Left lung (tissue), 10 donors: ENCODE results near the gene USP48. TPM values are rescaled to one million over a fixed set of nuclear protein-coding genes. Genes with fewer than 3 reads are reported as not detected.

Source experiments
- ATAC-seq: fragments of 200-7000 bp; cut with Tn5 transposase; one replicate; pipeline ENCODE4 v1.9.1; 2020; ENCODE audit warnings: moderate library complexity
- DNase-seq, 4 donors: peaks; one replicate each; pipeline ENCODE4 v3.0.0-alpha.2; 2013 to 2020
- H3K27ac ChIP-seq, 2 donors: fragments of 200-600 bp; sonication (generic) in 1 of 2; one replicate each; pipeline versions ENCODE4 v1.5.0 to v1.8.0; 2020 to 2021
- H3K27me3 ChIP-seq, 2 donors: fragments of 200-600 bp; sonication (generic) in 1 of 2; one replicate each; pipeline versions ENCODE4 v1.5.0 to v1.8.0; 2020 to 2021
- H3K36me3 ChIP-seq, 2 donors: fragments of 200-600 bp; sonication (generic) in 1 of 2; one replicate each; pipeline versions ENCODE4 v1.5.0 to v1.8.0; 2020 to 2021
- H3K4me1 ChIP-seq, 2 donors: fragments of 200-600 bp; one replicate each; pipeline ENCODE4 v1.8.0; 2021
- H3K4me3 ChIP-seq, 2 donors: fragments of 200-600 bp; sonication (generic) in 1 of 2; one replicate each; pipeline versions ENCODE4 v1.5.0 to v1.8.0; 2020 to 2021; ENCODE audit warnings: mild to moderate bottlenecking in 1 of 2
- H3K9me3 ChIP-seq, 2 donors: fragments of 200-600 bp; sonication (generic) in 1 of 2; one replicate each; pipeline versions ENCODE4 v1.5.0 to v1.8.0; 2020 to 2021
- intact Hi-C, 2 donors: fragments of 100-400 bp; cut with DNase I; formaldehyde crosslinking; loops; one replicate each; pipeline versions ENCODE4 v1.11.2 to v1.14.2; 2022
- polyA plus RNA-seq, 6 donors: library from polyadenylated mRNA; unstranded; fragments of 120-200 nt; gene quantifications; one replicate each; pipeline ENCODE4 v1.2.1, GENCODE V29; 2013; ENCODE audit not compliant: insufficient read length in 6 of 6
- total RNA-seq, 2 donors: library from RNA; stranded (reverse); fragmentation: NEBNext Ultra II Directional; extraction: Animal tissue kit (Norgen Biotek cat#: 25700); gene quantifications; one replicate each; pipeline ENCODE4 v1.2.1, GENCODE V29; 2021
- TF ChIP-seq, protein P1 (sequence below), 2 donors: fragments of 200-600 bp; sonication (generic) in 1 of 2; IDR thresholded peaks; one replicate each; pipeline versions ENCODE4 v1.5.0 to v1.8.0; 2021; ENCODE audit warnings: antibody characterized with exemption in 2 of 2
- donor health status: DM: no; HTN: yes; CAD: no.
- donor health status: DM: no; HTN: no; CAD: no.

The USP48 gene
- total and polyA plus RNA-seq, 8 donors, result 57.9 to 95.6 (median 80.9) TPM

DNA sequence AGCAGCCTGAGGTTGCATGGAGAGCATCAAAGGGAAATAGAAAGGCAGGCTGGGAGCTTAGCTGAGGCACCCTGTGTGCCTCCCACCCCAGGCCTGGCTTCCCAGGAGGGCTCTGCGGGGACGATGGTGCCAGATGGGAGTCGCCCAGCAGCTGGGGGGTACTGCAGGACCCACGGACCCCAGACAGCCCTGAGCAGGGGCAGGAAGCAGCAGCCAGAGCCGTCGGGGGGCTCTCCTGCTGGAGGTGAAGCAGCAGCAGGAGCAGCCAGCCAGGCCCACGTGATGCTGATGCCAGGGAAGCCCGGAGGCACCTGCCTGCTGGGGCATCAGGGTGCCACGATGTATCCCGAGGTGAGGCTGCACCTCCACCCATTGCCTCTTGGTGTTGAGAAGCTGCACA is 134.2 kb downstream of the USP48 start:
- no peak overlapping the region for H3K27ac ChIP-seq
- ATAC-seq (no peak), DNase-seq (no peak)
- no peaks in the 10 kb centered on the region for H3K36me3 ChIP-seq
- intact Hi-C loops, result no loop called here
- H3K9me3 ChIP-seq, result no peaks in the 10 kb centered on the region
- TF ChIP-seq, protein P1, sequence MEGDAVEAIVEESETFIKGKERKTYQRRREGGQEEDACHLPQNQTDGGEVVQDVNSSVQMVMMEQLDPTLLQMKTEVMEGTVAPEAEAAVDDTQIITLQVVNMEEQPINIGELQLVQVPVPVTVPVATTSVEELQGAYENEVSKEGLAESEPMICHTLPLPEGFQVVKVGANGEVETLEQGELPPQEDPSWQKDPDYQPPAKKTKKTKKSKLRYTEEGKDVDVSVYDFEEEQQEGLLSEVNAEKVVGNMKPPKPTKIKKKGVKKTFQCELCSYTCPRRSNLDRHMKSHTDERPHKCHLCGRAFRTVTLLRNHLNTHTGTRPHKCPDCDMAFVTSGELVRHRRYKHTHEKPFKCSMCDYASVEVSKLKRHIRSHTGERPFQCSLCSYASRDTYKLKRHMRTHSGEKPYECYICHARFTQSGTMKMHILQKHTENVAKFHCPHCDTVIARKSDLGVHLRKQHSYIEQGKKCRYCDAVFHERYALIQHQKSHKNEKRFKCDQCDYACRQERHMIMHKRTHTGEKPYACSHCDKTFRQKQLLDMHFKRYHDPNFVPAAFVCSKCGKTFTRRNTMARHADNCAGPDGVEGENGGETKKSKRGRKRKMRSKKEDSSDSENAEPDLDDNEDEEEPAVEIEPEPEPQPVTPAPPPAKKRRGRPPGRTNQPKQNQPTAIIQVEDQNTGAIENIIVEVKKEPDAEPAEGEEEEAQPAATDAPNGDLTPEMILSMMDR (IDR thresholded peaks at IDR 0.05), result no peak
- H3K4me3 ChIP-seq, result no peak overlapping the region
- H3K27me3 ChIP-seq, result peaks cover 4 to 91% of the 10 kb centered on the region in 2 donors
- H3K4me1 ChIP-seq, result peaks cover 0 to 12% of the 10 kb centered on the region in 2 donors

DNA sequence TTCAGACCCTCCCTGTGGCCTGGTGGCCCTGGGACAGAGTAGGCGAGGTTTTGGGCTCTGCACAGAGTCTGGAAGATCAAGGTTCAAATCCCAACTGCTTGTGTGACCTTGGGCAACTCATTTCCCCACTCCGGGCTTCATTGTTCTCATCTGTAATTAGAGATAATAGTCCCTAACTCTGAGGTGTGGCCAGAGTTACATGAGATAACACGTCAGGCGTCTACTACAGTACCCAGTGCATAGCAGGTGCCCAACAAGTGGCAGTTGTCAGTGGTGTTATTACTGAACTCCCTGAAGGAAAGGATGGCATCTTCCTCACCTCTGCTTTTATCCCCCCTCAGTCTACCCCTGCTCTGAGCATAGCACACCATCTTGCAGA is 134.6 kb downstream of the USP48 start:
- DNase-seq (no peak), ATAC-seq (no peak)
- Histone ChIP-seq H3K9me3 (no peaks in the 10 kb centered on the region), H3K36me3 (no peaks in the 10 kb centered on the region), H3K27ac (no peak overlapping the region), H3K27me3 (peaks cover 4 to 88% of the 10 kb centered on the region in 2 donors), H3K4me3 (no peak overlapping the region), H3K4me1 (peaks cover 0 to 12% of the 10 kb centered on the region in 2 donors)
- TF ChIP-seq, protein P1 (IDR thresholded peaks at IDR 0.05), result no peak
- intact Hi-C loops, result no loop called here

DNA sequence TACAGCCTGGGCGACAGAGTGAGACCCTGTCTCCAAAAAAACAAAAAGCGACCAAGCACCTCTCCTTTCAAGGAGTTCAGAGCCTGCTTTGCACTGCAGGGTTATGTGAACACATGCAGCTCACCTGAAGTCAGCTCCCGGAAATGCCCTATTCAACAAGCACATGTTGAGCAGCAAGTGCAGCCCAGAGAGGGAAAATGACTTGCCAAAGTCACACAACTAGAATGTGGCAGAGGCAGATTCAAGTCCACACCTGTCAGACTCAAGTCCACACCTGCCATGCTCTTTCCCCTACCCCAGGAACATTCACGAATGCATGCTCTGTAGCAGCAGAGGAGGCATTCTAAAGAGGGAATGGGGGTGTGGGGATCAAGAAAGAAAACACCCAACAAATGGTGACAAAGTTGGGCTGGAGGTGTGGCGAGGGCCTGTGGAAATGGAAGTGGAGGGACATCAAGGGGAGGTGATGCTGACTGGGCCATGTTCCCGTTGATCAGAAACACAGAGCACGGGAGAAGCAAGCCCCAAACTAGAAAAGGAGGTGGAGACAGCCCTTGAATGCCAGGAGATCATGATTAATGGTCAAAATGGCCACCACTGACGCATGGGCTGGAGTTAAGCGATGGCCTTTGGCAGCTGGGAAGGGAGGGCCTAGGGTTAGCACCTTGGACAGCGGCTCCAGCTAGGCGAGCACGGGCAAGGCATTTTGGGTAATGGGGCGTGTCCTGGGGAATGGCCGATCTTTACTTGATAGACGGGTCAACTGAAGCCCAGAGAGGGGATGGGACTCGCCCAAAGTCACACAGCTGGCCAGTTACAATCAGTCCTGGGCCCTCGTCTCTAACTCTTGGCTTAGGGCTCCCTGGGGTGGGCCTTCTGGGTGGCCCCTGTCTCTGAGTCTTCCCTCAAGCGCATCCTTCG is 135.3 kb downstream of the USP48 start:
- TF ChIP-seq, protein P1 (IDR thresholded peaks at IDR 0.05), result no peak
- H3K27ac ChIP-seq, result no peak overlapping the region
- ATAC-seq (peak; percentile 36), DNase-seq (peak in 1 of 4 donors; percentile 60)
- H3K27me3 ChIP-seq, result peaks cover 4 to 81% of the 10 kb centered on the region in 2 donors
- intact Hi-C loops, result no loop called here
- H3K9me3 ChIP-seq, result no peaks in the 10 kb centered on the region
- H3K4me3 ChIP-seq, result no peak overlapping the region
- no peaks in the 10 kb centered on the region for H3K36me3 ChIP-seq
- H3K4me1 ChIP-seq, result peaks cover 0 to 12% of the 10 kb centered on the region in 2 donors

DNA sequence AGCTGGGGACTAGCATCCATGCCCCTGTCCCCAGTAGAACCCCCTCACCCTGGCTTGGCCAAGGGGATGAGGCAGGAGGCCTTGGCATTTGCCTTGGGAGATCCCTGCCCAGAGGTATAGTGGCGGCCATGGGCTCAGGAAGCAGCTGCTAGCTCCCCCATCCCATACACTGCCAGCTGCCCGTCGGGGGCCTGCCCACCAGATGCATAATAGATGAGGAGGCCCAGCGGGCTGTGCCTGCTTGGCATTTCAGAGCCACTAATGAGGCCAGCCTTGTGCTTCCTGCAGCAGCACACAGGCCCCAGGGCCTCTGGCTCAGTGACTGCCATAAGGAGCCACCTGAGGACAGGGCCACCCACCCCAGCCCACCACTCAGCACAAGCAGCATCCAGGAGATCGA is 137.4 kb downstream of the USP48 start:
- TF ChIP-seq, protein P1 (IDR thresholded peaks at IDR 0.05), result no peak
- no peak for ATAC-seq
- intact Hi-C loops, result no loop called here

DNA sequence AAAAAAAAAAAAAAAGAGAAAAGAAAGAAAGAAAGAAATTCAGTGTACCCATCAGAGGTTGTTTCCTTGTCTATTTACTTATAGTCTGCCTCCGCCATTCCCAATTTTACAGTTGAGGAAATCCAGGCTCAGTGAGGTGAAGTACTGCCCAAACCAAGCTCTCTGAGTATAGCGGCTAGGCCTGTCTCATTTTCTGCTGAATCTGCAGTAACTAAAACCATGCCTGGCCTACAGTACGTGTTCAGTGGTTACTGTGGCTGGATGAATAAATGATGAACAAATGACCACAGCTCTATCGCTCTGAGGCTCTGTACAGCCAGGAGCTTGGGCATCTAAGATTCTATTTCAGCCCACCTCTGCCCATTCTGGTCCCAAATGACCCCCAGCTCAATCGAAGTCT is 138.0 kb downstream of the USP48 start:
- Histone ChIP-seq H3K4me3 (no peak overlapping the region), H3K27me3 (peaks cover 0 to 70% of the 10 kb centered on the region in 2 donors), H3K9me3 (no peaks in the 10 kb centered on the region), H3K27ac (no peak overlapping the region), H3K4me1 (no peaks in the 10 kb centered on the region), H3K36me3 (no peaks in the 10 kb centered on the region)
- intact Hi-C loops, result no loop called here
- DNase-seq (no peak), ATAC-seq (no peak)
- TF ChIP-seq, protein P1 (IDR thresholded peaks at IDR 0.05), result no peak

More for the DNA sequence above, 137.4 kb downstream of the USP48 start:
- H3K36me3 ChIP-seq, result no peaks in the 10 kb centered on the region
- no peak for DNase-seq
- no peaks in the 10 kb centered on the region for H3K4me1 ChIP-seq
- no peak overlapping the region for H3K27ac ChIP-seq
- H3K27me3 ChIP-seq, result peaks cover 4 to 70% of the 10 kb centered on the region in 2 donors
- H3K4me3 ChIP-seq, result no peak overlapping the region
- no peaks in the 10 kb centered on the region for H3K9me3 ChIP-seq
